Measurements from ENCODE around the gene DEPDC4. TPM values are rescaled to one million over a fixed set of nuclear protein-coding genes. Genes with fewer than 3 reads are reported as not detected.

DEPDC4 gene
- total RNA-seq, 4 donors from 2014 or later, result 0.89 to 2.0 TPM; not detected in 2

GRCh38 chr12:100279607-100280244 lies 12.8 kb upstream of the DEPDC4 start:
- ATAC-seq, result no peak
- TF ChIP-seq EP300 (IDR thresholded peaks at IDR 0.05), result no peak
- no peak for TF ChIP-seq POLR2A (IDR thresholded peaks at IDR 0.05)
- TF ChIP-seq, protein P1, sequence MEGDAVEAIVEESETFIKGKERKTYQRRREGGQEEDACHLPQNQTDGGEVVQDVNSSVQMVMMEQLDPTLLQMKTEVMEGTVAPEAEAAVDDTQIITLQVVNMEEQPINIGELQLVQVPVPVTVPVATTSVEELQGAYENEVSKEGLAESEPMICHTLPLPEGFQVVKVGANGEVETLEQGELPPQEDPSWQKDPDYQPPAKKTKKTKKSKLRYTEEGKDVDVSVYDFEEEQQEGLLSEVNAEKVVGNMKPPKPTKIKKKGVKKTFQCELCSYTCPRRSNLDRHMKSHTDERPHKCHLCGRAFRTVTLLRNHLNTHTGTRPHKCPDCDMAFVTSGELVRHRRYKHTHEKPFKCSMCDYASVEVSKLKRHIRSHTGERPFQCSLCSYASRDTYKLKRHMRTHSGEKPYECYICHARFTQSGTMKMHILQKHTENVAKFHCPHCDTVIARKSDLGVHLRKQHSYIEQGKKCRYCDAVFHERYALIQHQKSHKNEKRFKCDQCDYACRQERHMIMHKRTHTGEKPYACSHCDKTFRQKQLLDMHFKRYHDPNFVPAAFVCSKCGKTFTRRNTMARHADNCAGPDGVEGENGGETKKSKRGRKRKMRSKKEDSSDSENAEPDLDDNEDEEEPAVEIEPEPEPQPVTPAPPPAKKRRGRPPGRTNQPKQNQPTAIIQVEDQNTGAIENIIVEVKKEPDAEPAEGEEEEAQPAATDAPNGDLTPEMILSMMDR (IDR thresholded peaks at IDR 0.05), result no peak
- TF ChIP-seq POLR2AphosphoS5 (IDR thresholded peaks at IDR 0.05), result no peak
- Histone ChIP-seq H3K27ac (no peak overlapping the region), H3K36me3 (peaks cover 0 to 17% of the 10 kb centered on the region in 2 donors), H3K27me3 (no peaks in the 10 kb centered on the region), H3K9me3 (no peaks in the 10 kb centered on the region), H3K4me1 (peaks cover 0 to 19% (median 0%) of the 10 kb centered on the region in 3 donors), H3K4me3 (no peak overlapping the region)
- WGBS, 2 donors (ENCODE audit: low coverage in 1 of 2), result 100% methylated on average over 1 of the region's 1 CpG

- no peak overlapping the region for H3K4me3 ChIP-seq
- peaks cover 0 to 11% of the 10 kb centered on the region in 2 donors for H3K36me3 ChIP-seq
- 83 to 89% methylated on average over 1 to 4 of the region's 7 CpGs for WGBS, 2 donors (ENCODE audit: low coverage in 1 of 2)
- no peaks in the 10 kb centered on the region for H3K9me3 ChIP-seq
- no peak for ATAC-seq
- TF ChIP-seq EP300 (IDR thresholded peaks at IDR 0.05) (no peak), POLR2AphosphoS5 (IDR thresholded peaks at IDR 0.05) (no peak), POLR2A (IDR thresholded peaks at IDR 0.05) (no peak)
- TF ChIP-seq, protein P1 (IDR thresholded peaks at IDR 0.05), result no peak
- H3K27ac ChIP-seq, result no peak overlapping the region
- no peaks in the 10 kb centered on the region for H3K27me3 ChIP-seq
- H3K4me1 ChIP-seq, result peaks cover 0 to 19% (median 0%) of the 10 kb centered on the region in 3 donors
These were observed 12.3 kb upstream of the DEPDC4 start for GRCh38 chr12:100279159-100279558.

- TF ChIP-seq, protein P1 (IDR thresholded peaks at IDR 0.05), result no peak
- no peak for TF ChIP-seq EP300 (IDR thresholded peaks at IDR 0.05)
- no peak for TF ChIP-seq POLR2AphosphoS5 (IDR thresholded peaks at IDR 0.05)
- TF ChIP-seq POLR2A (IDR thresholded peaks at IDR 0.05), result no peak
- Histone ChIP-seq H3K4me1 (peaks cover 0 to 36% (median under 1%) of the 10 kb centered on the region in 3 donors), H3K27ac (no peak overlapping the region), H3K4me3 (no peak overlapping the region), H3K27me3 (no peaks in the 10 kb centered on the region), H3K36me3 (no peaks in the 10 kb centered on the region), H3K9me3 (no peaks in the 10 kb centered on the region)
- WGBS, 2 donors (ENCODE audit: low coverage in 1 of 2), result 90 to 95% methylated on average over 2 of the region's 2 CpGs
- ATAC-seq, result no peak
These were observed 7.4 kb upstream of the DEPDC4 start for GRCh38 chr12:100274291-100274690.

- no peaks in the 10 kb centered on the region for H3K27me3 ChIP-seq
These were observed 6.9 kb upstream of the DEPDC4 start for GRCh38 chr12:100273782-100274181.

More at GRCh38 chr12:100273782-100274181, 6.9 kb upstream of the DEPDC4 start:
- WGBS, 2 donors (ENCODE audit: low coverage in 1 of 2), result 81 to 87% methylated on average over 3 to 4 of the region's 4 CpGs
- no peak overlapping the region for H3K27ac ChIP-seq
- H3K36me3 ChIP-seq, result no peaks in the 10 kb centered on the region
- no peaks in the 10 kb centered on the region for H3K9me3 ChIP-seq
- peaks cover under 1 to 41% (median 6%) of the 10 kb centered on the region in 3 donors for H3K4me1 ChIP-seq
- H3K4me3 ChIP-seq, result no peak overlapping the region
- ATAC-seq, result no peak
- TF ChIP-seq EP300 (IDR thresholded peaks at IDR 0.05) (no peak), POLR2AphosphoS5 (IDR thresholded peaks at IDR 0.05) (no peak)
- TF ChIP-seq, protein P1 (IDR thresholded peaks at IDR 0.05), result no peak

Measured in gastroesophageal sphincter (tissue), 4 donors.